GM19025 (cell line): ENCODE results near the gene PDZRN4.
"Not testable (repeated sequence)": the region's sequence is repeated elsewhere in the genome, so short reads cannot be mapped to it uniquely, and the experiment has no call there.

Source experiments
- ATAC-seq: cut with Tn5 transposase; IDR thresholded peaks from one replicate; pipeline ENCODE4 v1.9.1; 2021; ENCODE audit warnings: mild to moderate bottlenecking, low read depth, moderate library complexity; ENCODE audit not compliant: unreplicated experiment

The PDZRN4 gene

DNA sequence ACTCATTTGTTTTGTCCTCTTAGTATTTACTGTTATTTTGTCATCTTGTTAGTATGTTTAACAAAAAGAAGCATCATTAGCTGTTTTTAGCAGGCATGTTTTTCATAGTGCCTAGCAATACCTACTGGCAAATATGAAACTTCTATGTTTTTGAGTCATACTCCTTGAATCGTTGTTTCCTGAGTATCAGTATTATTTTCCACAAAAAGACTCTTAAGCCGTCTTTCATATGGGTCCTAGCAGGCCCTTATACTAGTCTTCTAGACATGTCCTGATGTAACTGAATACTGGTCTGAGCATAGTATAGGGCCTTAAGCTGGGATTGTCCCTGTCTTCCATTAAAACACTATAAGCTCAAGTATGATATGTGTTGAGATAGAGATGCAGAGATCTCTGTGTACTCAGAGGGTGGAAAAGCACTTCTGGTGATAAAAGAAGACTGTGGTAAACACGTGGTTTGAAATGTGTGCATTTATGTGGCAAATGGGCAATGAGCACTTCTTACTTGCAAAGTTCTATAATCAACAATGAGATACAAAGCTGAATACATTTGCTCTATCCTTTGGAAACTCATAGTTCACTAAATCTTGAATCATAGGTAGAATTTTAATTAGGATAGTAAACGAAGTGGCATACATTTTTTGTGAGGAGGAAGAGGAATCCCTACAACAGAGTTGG is 348.8 kb downstream of the PDZRN4 start:
- ATAC-seq, result no peak

DNA sequence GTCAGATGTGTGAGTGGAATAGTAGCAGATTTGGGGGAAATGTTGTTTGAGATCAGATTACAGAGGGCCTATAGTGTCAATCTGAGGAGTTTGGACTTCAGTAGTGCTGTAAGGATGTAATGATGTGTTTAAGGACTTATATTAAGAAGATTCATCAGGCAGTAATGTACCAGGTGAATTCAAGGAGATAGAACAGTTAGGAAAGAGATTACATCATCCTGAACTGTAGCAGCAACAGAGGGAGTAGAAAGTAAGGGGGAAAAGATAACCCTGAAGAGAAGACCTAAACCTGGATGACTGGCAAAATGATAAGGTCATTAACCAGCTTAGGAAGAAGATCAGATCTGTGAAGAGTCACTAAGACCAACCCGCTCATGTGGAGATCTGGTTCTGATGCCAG is 349.4 kb downstream of the PDZRN4 start:
- no peak for ATAC-seq

DNA sequence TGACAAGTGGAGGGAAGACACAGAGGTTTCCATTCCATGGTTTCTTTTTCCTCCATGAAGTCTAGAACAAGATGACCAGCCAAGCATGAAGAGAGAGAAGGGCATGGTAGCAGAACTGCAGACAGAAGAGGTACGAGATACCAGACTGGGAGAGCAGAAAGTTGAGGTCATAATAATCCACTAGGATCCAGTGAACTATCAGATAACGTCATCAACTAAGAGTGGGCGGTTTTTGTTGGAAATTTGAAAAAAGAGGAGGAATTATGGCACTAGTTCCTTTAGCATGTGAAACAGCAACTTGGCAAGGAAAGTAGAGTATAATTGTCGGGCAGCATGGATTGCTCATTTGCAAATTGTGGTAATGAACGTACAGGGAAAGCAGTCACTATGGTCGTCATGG is 357.6 kb downstream of the PDZRN4 start:
- no peak for ATAC-seq

DNA sequence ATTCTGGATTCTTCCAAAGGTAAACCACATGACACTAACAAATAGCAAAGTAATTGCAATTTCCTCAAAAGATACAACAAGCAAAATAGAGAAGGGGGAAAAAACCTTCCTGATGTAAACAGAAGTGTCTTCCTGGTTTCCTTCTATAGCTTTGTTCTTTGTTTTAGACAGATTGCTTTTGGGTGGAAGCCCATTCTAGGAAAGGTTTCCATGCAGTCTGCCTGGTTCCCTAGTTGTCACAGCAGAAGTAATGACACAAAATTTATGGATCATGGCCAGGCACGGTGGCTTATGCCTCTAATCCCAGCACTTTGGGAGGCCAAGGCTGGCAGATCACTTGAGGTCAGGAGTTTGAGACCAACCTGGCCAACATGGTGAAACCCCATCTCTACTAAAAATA is 359.0 kb downstream of the PDZRN4 start:
- ATAC-seq, result not testable (repeated sequence)

DNA sequence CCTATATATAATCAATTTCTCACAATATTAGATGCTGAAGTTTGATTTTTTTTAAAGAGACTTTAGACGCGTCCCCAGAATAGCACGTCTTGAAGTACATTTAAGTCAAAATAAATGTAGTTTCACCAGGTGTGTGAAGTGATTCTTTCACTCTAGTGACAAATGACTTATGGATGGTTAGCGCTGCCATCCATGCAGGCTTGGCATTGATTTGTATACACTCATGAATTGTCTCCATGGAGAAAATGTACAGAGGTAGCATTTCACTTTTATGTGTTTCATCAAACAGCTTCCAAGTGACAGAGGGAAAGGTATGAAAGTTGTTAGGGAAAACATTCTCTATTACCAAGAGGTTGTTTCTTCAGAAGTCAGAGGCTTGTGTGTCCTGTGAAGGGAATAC is 360.8 kb downstream of the PDZRN4 start:
- no peak for ATAC-seq

DNA sequence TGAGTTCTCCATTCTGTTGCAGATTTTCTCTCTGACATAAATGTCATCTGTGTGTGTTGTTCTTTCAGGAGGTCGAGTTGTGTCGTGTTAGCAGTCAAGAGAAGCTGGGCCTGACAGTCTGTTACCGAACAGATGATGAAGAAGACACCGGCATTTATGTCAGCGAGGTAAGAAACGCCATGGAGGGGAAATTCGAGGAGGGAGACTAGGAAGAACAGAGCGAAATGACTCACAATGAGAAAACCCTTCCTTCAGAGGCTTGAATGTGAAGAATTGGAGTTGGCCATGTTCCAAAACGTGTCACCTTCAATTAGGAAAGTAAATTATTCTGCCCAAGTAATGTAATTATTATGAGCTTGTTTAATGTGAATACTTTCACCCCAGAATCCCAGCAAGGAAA is 364.5 kb downstream of the PDZRN4 start:
- ATAC-seq, result no peak

DNA sequence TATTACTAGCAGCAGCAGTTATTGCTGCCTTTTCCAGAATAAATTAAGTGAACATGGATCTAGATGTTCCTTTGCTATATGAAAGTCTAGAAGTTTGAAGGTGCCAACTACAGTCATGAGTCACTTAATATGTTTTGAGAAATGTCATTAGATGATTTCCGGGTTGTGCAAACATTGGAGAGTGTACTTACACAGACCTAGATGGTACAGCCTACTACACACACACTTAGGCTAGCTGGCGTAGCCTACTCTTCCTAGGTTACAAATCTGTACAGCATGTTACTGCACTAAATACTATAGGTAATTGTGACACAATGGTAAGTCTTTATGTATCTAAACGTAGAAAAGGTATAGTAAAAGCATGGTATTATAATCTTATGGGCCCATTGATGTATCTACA is 368.1 kb downstream of the PDZRN4 start:
- no peak for ATAC-seq

DNA sequence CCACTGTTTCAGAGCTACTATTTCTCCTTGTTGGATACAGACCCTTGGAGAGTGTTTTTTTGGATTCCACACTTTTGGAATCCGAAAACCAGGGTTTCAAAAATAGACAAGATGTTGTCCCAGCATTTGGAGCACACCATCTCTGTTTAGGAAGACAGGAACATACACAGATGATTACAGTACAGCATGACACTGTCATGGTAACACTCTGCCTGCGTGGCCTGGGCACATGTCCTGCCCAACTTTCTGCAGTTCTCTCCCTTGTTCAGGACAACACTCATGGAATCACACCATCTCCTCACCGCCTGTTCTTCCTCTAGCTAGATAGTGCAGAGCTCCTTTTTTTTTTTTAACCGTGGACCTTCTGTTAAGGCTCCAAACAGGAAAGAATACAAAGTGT is 369.2 kb downstream of the PDZRN4 start:
- no peak for ATAC-seq

DNA sequence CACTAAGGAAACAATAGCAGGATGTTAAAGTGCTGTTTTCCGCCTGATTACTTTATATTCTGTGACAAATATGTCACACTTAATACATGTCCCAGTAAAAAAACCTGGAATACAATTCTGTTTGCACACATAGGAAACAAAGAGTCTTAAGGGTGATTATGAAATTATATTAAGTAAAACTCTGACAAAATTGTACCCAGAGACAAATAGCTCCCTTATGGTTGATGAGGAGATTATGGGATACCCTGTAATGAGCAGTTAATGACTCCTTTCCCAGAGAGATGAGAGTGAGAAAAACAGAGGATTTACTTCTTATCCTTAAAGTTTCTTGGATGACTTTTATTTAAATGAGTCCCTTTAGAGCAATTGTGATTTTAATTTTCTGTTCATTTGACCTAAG is 370.6 kb downstream of the PDZRN4 start:
- ATAC-seq, result no peak

DNA sequence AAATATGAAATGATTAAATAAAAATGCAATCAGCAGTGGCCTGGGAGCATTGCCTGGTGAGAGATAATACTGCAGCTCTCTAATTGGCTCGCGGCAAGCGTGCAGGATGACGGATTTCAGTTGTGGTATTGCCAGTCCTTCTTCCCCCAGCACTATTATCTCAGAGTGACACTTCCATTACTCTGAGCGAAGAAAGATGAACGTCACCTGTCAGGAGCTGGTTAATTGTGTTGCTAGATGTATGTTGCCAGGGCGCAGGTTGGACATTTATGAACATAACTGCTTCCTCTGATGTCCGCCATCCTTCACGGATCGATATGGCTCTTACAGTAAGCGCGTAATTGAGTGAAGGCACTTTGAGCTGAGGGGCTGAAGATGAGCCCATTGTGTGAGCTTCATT is 374.9 kb downstream of the PDZRN4 start:
- ATAC-seq, result no peak

DNA sequence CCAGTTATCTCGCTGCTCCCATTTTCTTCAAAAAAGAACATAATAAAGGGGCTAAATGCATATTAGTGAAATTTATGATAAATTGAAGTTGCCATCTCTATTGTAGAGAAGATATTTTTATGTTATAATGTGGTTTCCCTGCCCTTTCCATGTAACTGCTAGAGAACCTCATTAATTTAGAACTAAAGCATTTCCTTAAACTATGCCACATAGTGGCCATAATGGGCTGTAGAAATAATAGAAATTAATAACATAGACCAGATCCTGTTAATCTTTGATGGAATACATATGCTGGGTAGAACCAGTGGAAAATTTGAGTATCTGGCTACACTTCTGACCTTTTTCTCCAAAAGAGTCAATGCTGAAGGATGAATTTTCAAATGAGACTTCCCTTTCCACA is 376.7 kb downstream of the PDZRN4 start:
- no peak for ATAC-seq

DNA sequence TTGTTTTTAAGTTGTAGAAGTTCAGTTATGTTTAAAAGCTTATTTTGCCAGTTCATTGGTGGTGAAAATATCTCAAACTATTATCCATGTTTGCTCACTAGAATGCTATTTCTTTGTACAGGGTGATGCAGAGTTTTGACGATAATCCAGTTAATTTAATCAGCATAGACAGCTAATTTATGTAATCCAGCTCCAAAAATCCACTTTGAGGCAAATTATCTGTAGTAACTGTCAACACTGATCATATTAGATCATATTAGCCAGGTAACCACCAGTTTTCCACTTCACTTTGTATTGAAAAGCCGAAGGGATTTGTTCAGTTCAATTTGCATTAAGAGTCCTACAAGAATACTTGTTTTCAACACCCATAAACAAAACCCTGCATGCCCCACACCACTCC is 378.6 kb downstream of the PDZRN4 start:
- ATAC-seq, result no peak

DNA sequence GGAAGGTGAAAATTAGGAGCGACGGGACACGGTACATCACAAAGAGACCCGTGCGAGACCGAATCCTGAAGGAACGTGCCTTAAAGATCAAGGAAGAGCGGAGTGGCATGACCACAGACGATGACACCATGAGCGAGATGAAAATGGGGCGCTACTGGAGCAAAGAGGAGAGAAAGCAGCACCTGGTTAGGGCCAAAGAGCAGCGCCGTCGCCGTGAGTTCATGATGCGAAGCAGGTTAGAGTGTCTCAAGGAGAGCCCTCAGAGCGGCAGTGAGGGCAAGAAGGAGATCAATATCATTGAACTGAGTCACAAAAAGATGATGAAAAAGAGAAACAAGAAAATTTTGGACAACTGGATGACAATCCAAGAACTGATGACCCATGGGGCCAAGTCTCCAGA is 385.3 kb downstream of the PDZRN4 start:
- no peak for ATAC-seq

DNA sequence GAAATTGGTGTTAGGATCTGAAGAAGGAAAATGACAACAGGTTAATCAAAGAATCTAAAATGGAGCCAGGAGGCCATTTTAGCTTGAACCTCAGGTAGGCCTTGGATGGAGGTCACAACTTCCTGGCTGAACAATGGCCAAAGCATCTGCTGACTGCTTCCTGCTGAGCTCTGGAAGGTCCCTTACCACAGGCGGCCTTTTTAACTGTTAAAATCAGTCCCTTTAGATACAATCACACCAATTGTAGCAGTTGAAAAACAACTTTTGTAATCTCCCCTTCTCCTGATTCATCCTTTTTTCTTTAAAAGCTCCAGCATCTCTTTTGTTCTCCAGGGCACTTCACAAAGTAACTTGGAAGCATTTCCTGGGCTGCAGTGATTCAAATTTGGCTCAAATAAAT is 388.8 kb downstream of the PDZRN4 start:
- ATAC-seq, result no peak

DNA sequence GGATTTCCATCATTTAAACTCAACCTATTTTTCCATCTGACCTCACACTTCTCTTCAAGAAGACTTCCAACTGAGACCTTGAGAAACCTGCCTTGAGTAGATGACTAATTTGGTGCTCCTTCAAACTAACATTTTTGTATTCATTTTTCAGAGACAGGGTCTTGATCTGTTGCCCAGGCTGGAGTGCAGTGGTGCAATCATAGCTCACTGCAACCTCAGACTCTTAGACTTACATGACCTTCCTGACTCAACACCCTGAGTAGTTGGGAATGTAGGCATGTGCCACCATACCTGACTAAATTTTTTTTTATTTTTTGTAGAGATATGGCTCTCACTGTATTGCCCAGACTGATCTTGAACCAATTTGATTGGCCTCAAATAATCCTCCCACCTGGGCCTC is 389.9 kb downstream of the PDZRN4 start:
- no peak for ATAC-seq

DNA sequence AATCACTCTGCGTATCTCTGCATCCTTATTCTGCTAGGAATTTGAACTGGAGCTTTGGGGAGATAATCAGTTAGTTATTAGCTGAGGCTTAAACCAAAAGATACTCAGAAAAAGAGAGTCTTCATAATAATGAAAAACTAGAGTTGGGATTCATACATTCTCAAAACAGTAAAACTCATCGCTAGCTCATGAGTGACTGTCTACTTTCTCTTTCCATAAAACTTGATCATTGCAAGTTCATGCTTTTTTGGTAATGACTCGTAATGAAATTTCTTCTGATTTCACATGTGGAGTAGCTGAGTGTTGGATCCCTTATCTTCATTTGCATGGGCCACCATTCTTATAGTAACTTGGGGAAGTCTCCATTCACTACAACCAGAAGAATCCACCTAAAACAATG is 397.7 kb downstream of the PDZRN4 start:
- ATAC-seq, result no peak

DNA sequence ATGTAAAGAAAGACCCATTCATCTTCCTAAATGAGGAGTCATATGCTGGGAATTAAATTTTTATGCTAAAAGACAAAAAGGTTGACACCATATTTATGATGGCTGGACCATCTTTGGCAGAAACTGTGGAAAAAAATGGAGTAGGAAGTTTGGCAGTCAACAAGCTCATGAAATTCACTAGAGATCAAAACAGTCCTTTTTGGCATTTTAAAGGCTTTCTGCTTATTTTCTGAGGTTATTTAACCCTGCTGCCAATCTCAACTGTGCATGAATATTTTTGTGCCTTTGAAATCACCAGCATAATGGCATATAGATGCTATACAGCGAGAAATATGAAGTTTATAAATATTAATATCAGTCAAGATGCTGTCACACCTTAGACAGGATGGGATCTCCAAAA is 399.5 kb downstream of the PDZRN4 start:
- no peak for ATAC-seq

DNA sequence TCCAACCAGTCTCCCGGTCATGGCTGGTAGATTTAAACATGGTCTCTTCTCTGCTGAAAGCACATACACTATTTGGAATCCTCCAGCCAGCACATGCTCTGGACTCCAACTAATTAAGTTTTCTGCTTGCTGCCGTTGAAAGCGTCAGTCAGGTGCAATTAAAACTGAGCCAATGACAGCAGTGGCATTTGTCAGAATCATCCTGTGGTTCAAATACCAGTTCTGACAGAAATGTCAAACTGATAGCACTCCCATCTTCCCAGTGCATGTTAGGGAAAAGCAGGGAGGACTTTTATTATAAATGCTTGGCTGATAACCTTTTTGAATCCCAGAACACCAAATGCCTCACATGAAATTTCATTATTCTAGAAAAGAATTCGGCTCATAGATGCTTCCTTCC is 401.8 kb downstream of the PDZRN4 start:
- no peak for ATAC-seq

DNA sequence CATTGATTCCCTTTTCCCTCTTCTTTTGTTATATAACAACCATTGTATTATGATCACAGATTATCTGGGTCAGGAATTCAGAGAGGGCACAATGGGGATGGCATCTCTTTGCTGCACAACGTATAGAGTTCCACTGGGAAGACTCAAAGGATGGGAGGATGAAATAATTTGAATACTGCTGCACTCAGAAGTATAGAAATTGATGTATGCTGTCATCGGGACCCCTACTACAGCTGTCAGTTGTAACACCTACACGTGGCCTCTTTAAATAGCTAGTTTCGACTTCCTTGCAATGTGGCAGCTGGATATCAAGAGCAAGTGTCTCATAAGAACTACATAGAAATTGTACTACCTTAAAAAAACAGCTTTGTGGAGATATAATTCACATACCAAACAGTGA is 408.1 kb downstream of the PDZRN4 start:
- ATAC-seq, result no peak

DNA sequence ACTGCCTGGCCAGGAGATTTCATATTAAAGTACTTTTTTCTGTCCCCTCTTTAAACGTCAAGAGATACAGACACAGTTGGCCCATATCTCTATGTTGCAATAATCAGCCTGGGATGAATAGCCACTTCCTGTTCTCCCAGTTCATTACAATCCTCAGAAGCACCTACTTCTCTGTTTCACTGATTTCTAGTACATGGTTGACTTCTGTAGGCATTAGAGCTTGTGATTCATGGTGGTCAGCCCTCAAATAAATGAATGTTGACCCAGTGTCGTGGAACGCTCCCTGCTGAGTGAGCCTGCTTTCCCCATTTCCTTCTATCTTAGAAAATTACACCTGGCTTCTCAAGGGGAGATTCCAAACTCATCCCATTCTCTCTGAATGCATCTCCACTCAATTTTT is 416.7 kb downstream of the PDZRN4 start:
- no peak for ATAC-seq

DNA sequence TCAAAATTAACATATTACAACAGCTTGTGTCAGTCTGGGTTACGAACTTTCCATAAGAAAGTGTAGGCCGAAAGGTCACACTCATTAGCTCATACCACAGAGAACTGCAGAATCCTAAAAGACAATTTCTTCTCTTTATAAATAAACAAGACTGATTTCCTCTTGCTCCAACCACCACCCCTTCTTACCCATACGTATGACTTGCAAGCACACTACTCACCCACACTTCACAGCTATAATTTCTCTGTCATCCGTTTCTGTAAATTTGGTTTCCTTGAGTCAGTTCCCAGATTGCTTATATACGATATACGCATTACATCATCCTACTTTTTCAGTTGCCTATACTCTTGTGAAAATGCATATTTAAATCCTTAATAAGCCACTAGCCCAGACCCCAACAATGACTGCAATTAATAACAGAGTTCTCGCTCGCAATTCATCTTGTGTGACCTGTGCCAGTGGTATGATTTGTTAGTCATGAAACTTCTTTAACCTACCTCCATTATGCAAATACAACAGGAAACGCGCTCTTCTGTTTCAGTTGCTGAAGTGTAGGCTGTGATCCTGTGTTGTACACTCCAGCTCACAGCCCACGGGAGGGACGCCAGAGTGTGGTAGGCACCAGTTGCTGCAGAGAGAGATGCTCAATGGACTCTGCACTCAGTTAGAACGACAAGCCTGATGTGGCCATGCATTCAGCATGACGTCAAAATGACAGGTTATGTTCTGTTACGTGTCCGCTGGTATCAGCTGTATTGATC is 417.6 kb downstream of the PDZRN4 start:
- ATAC-seq, result peak; percentile 77
